HG02938 (cell line): ENCODE results near the gene FERMT2.

Source experiments
- ATAC-seq: cut with Tn5 transposase; IDR thresholded peaks from one replicate; pipeline ENCODE4 v1.9.1; 2021; ENCODE audit warnings: mild to moderate bottlenecking, moderate library complexity; ENCODE audit not compliant: unreplicated experiment

The FERMT2 gene

GRCh38 chr14:52950898-52951680 lies at the start of gene FERMT2:
FERMT2 (minus strand) TSS chr14:52951050; CDS start chr14:52950568, 482 bp downstream.
- ATAC-seq = no peak

GRCh38 chr14:52998376-52999015 lies 47.6 kb upstream of the FERMT2 start:
- no peak for ATAC-seq

GRCh38 chr14:52996493-52996892 lies 45.6 kb upstream of the FERMT2 start:
- no peak for ATAC-seq

- no peak for ATAC-seq
Observed at GRCh38 chr14:52995998-52996397, 45.1 kb upstream of the FERMT2 start.

- ATAC-seq = no peak
Observed at GRCh38 chr14:52992236-52992870, 41.5 kb upstream of the FERMT2 start.

- no peak for ATAC-seq
Observed at GRCh38 chr14:52988139-52988538, 37.3 kb upstream of the FERMT2 start.

- no peak for ATAC-seq
Observed at GRCh38 chr14:52987514-52987913, 36.7 kb upstream of the FERMT2 start.

GRCh38 chr14:52987042-52987441 lies 36.2 kb upstream of the FERMT2 start:
- ATAC-seq = no peak

- ATAC-seq = no peak
Observed at GRCh38 chr14:52977798-52978197, 26.9 kb upstream of the FERMT2 start.

GRCh38 chr14:52974406-52974805 lies 23.6 kb upstream of the FERMT2 start:
- ATAC-seq = no peak

GRCh38 chr14:52961060-52961639 lies 10.3 kb upstream of the FERMT2 start:
- ATAC-seq = no peak

GRCh38 chr14:52960627-52961026 lies 9.8 kb upstream of the FERMT2 start:
- ATAC-seq = no peak

- ATAC-seq = no peak
Observed at GRCh38 chr14:52954346-52955214, 3.7 kb upstream of the FERMT2 start.

GRCh38 chr14:52951681-52952554 lies 1.1 kb upstream of the FERMT2 start:
- ATAC-seq = no peak

- ATAC-seq = no peak
Observed at GRCh38 chr14:52950410-52950897, 396 bp downstream of the FERMT2 start.

- ATAC-seq = no peak
Observed at GRCh38 chr14:52949711-52950409, 990 bp downstream of the FERMT2 start.

GRCh38 chr14:52949249-52949648 lies 1.6 kb downstream of the FERMT2 start:
- ATAC-seq = no peak

GRCh38 chr14:52948836-52949235 lies 2.0 kb downstream of the FERMT2 start:
- no peak for ATAC-seq

GRCh38 chr14:52948039-52948438 lies 2.8 kb downstream of the FERMT2 start:
- ATAC-seq = no peak
